MCF 10A (cell line): ENCODE measurements around the gene EXO1. TPM values are rescaled to one million over a fixed set of nuclear protein-coding genes. Genes with fewer than 3 reads are reported as not detected.

Experiments used
- Bru-seq: library from RNA; stranded (reverse); fragments of 400-500 nt; gene quantifications from one replicate; lab custom pipeline; 2021; lab: Mats Ljungman, UMichigan
- BruChase-seq, 2 experiments: library from RNA; stranded (reverse); fragments of 400-500 nt; gene quantifications; one replicate each; lab custom pipeline; 2021; lab: Mats Ljungman, UMichigan
- BruUV-seq: library from RNA; stranded (reverse); fragments of 400-500 nt; replicated peaks from 2 replicates; lab custom pipeline; 2021; lab: Mats Ljungman, UMichigan
- CTCF ChIA-PET: fragments of 300-600 bp; sonication (Branson Sonifier 250); formaldehyde crosslinking; extraction: SDS; loops from one replicate; lab custom pipeline; 2021; ENCODE audit warnings: antibody characterized with exemption, inconsistent platforms; lab: Yijun Ruan, JAX
- POLR2A ChIA-PET: fragments of 300-600, 350-650 bp; sonication (Branson Sonifier 250); formaldehyde crosslinking; extraction: SDS; loops from one replicate; lab custom pipeline; 2020; ENCODE audit warnings: antibody characterized with exemption, inconsistent platforms; lab: Yijun Ruan, JAX
- DNase-seq: peaks from one replicate; pipeline ENCODE4 v3.0.0-alpha.2; 2018; ENCODE audit not compliant: unreplicated experiment
- H3K27ac Mint-ChIP-seq: one replicate; pipeline ENCODE4 v1.8.0; 2022; ENCODE audit warnings: mild to moderate bottlenecking, low read depth, mixed read lengths; ENCODE audit not compliant: unreplicated experiment
- H3K27me3 Mint-ChIP-seq: one replicate; pipeline ENCODE4 v1.8.0; 2022; ENCODE audit warnings: mixed read lengths; ENCODE audit not compliant: insufficient read depth, unreplicated experiment
- H3K36me3 Mint-ChIP-seq: one replicate; pipeline ENCODE4 v1.8.0; 2022; ENCODE audit warnings: mild to moderate bottlenecking, moderate library complexity, mixed read lengths; ENCODE audit not compliant: insufficient read depth, unreplicated experiment
- H3K4me1 Mint-ChIP-seq: one replicate; pipeline ENCODE4 v1.8.0; 2022; ENCODE audit warnings: mixed read lengths; ENCODE audit not compliant: insufficient read depth, unreplicated experiment
- H3K4me3 Mint-ChIP-seq: one replicate; pipeline ENCODE4 v1.8.0; 2022; ENCODE audit warnings: mild to moderate bottlenecking, moderate library complexity, mixed read lengths; ENCODE audit not compliant: unreplicated experiment
- H3K9me3 Mint-ChIP-seq: one replicate; pipeline ENCODE4 v1.8.0; 2022; ENCODE audit warnings: mixed read lengths; ENCODE audit not compliant: unreplicated experiment
- CTCF ChIP-seq: fragments of 200-600 bp; IDR thresholded peaks from one replicate; pipeline ENCODE4 v1.8.0; 2022; ENCODE audit warnings: antibody characterized with exemption, mild to moderate bottlenecking; ENCODE audit not compliant: unreplicated experiment
- intact Hi-C: fragments of 100-400 bp; cut with micrococcal nuclease; formaldehyde crosslinking; loops from 2 replicates; pipeline ENCODE4 v1.14.1; 2022
- long read RNA-seq: library from polyadenylated mRNA; stranded (forward); transcript quantifications from one replicate; pipeline ENCODE4 v2.0.0, GENCODE V29; 2022
- total RNA-seq: library from RNA; stranded (reverse); gene quantifications from 2 replicates; pipeline ENCODE4 v1.2.3, GENCODE V29; 2022

EXO1 gene
- total RNA-seq (7.3 and 17.5 TPM in 2 replicates), Bru-seq, nascent RNA (percentile 53 among the genes with signal in this experiment), BruChase-seq, experiment 1, labeled RNA remaining after a 6-hour chase (percentile 42 among the genes with signal in this experiment), BruChase-seq, experiment 2, labeled RNA remaining after a 2-hour chase (percentile 50 among the genes with signal in this experiment)
- long read RNA-seq, partial matches to known transcripts = 5 of 68 reads
- long read RNA-seq, other reads (novel, unspliced or antisense) = 61 of 68 reads

- peaks cover 26% of the 10 kb centered on the region for H3K36me3 Mint-ChIP-seq
- peak; percentile 98 for DNase-seq
- H3K4me1 Mint-ChIP-seq = peaks cover 18% of the 10 kb centered on the region
- TSS peak; percentile 64 for BruUV-seq
- no peaks in the 10 kb centered on the region for H3K27me3 Mint-ChIP-seq
- peak within 1 kb of the TSS; percentile 81 for H3K27ac Mint-ChIP-seq
- POLR2A ChIA-PET = interaction anchor here (0.7 to 3.6 kb wide), 14 partner anchors 9 to 328 kb away, joined by 3 to 22 read pairs (median 5); partner anchors contain the start of genes CHML, FH and OPN3
- peak; percentile 38 for TF ChIP-seq CTCF
- intact Hi-C loops = loop anchor here (1.0 to 5.0 kb wide), 2 partner anchors 144 to 317 kb away; no protein-coding TSS in a partner anchor
- CTCF ChIA-PET = interaction anchor here (0.6 to 4.3 kb wide), 16 partner anchors 10 to 306 kb away, joined by 3 to 30 read pairs (median 5); no protein-coding TSS in a partner anchor
- no peaks in the 10 kb centered on the region for H3K9me3 Mint-ChIP-seq
- H3K4me3 Mint-ChIP-seq = peak within 1 kb of the TSS; percentile 95
Observed at GRCh38 chr1:241847796-241848685, at the start of gene EXO1. Gene EXO1, plus strand, starts transcription at chr1:241848204. Its CDS starts 2,222 bp downstream, at chr1:241850426.

- intact Hi-C loops = no loop called here
- H3K4me1 Mint-ChIP-seq = peaks cover 23% of the 10 kb centered on the region
- POLR2A ChIA-PET = interaction anchor here (0.6 to 3.1 kb wide), 9 partner anchors 14 to 314 kb away, joined by 3 to 20 read pairs (median 4); partner anchors contain the start of genes CHML and OPN3
Observed at GRCh38 chr1:241799416-241799815, 48.6 kb upstream of the EXO1 start.

GRCh38 chr1:241800640-241801039 lies 47.4 kb upstream of the EXO1 start:
- DNase-seq = no peak
- intact Hi-C loops = no loop called here
- no peak for TF ChIP-seq CTCF
- no TSS peak for BruUV-seq
- H3K27me3 Mint-ChIP-seq = no peaks in the 10 kb centered on the region
- POLR2A ChIA-PET = interaction anchor here (0.6 to 3.1 kb wide), 8 partner anchors 15 to 985 kb away, joined by 3 to 20 read pairs (median 5); partner anchors contain the start of genes CHML and OPN3
- no peak overlapping the region for H3K27ac Mint-ChIP-seq
- H3K4me1 Mint-ChIP-seq = peaks cover 23% of the 10 kb centered on the region
- CTCF ChIA-PET = interaction anchor here (0.6 to 1.6 kb wide), 9 partner anchors 15 to 271 kb away, joined by 3 to 14 read pairs (median 4); no protein-coding TSS in a partner anchor
- H3K36me3 Mint-ChIP-seq = no peaks in the 10 kb centered on the region
- H3K9me3 Mint-ChIP-seq = no peaks in the 10 kb centered on the region
- no peak overlapping the region for H3K4me3 Mint-ChIP-seq

More at GRCh38 chr1:241799416-241799815, 48.6 kb upstream of the EXO1 start:
- peak overlapping the region; percentile 8 for H3K27ac Mint-ChIP-seq
- H3K4me3 Mint-ChIP-seq = no peak overlapping the region
- peak; percentile 51 for DNase-seq
- no TSS peak for BruUV-seq
- no peaks in the 10 kb centered on the region for H3K36me3 Mint-ChIP-seq
- no peaks in the 10 kb centered on the region for H3K27me3 Mint-ChIP-seq
- no peaks in the 10 kb centered on the region for H3K9me3 Mint-ChIP-seq
- TF ChIP-seq CTCF = no peak
- CTCF ChIA-PET = interaction anchor here (0.5 to 1.6 kb wide), 13 partner anchors 17 to 907 kb away, joined by 3 to 14 read pairs (median 4); no protein-coding TSS in a partner anchor
